ENCODE results near the gene GAK.

GAK gene

DNA sequence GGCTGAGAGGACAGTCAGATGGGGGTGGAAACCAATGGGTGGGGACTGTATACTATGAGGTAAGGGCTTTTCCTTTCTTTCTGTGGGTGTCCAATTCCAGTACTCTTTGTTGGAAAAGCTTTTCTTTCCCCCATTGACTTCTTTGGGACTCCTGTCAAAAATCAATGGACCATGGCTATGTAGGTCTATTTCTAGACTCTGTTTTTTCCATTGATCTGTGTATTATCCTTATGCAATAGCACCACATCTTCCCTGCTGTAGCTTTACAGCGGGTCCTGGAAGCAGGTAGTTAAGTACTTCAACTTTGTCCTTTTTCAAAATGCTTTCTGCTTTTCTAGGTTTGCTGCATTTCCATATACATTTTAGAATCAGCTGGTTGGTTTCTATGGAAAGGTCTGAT, 94.3 kb downstream of the GAK start:
- no peak overlapping the region for H3K27ac ChIP-seq
- TF ChIP-seq, protein P1, sequence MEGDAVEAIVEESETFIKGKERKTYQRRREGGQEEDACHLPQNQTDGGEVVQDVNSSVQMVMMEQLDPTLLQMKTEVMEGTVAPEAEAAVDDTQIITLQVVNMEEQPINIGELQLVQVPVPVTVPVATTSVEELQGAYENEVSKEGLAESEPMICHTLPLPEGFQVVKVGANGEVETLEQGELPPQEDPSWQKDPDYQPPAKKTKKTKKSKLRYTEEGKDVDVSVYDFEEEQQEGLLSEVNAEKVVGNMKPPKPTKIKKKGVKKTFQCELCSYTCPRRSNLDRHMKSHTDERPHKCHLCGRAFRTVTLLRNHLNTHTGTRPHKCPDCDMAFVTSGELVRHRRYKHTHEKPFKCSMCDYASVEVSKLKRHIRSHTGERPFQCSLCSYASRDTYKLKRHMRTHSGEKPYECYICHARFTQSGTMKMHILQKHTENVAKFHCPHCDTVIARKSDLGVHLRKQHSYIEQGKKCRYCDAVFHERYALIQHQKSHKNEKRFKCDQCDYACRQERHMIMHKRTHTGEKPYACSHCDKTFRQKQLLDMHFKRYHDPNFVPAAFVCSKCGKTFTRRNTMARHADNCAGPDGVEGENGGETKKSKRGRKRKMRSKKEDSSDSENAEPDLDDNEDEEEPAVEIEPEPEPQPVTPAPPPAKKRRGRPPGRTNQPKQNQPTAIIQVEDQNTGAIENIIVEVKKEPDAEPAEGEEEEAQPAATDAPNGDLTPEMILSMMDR (conservative IDR thresholded peaks at IDR 0.05; ENCODE audit: low read depth) = no peak
- no peak for DNase-seq (ENCODE audit: low spot score)
- ChIA-PET CTCF (interaction anchor here (0.6 kb wide), 1 partner anchor 443 kb away, joined by 4 read pairs; no protein-coding TSS in a partner anchor), POLR2A (ENCODE audit: low non-redundant PET) (no interaction called here)

DNA sequence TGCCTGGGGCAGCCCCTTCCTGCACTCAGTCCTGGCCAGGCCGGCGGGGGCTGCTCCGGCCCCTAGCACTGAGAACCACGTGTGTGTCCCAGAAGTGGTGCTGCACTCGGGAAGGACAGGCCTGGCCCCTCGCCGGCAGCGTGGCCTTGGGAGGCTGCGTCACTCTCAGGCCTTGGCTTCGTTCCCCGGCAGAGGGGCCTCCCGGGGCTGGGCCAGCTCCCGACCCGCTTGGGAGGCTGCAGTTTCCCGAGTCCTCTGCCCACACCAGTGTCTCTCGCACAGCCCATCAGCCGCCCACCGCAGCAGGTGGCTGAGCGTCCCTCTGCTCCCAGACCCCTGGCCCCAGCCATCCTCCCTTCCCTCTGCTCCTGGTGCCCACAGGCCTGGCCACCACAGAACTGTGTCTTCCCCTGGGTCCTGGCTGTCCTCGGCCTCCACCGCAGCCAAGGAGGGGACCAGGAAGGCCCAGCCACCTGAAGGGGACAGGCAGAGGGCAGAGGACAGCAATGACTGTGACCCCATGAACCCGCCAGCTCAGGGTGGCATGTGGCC, 95.3 kb downstream of the GAK start:
- ChIA-PET POLR2A (ENCODE audit: low non-redundant PET) (no interaction called here), CTCF (interaction anchor here (0.6 kb wide), 1 partner anchor 444 kb away, joined by 4 read pairs; no protein-coding TSS in a partner anchor)
- no peak for DNase-seq (ENCODE audit: low spot score)
- TF ChIP-seq, protein P1 (conservative IDR thresholded peaks at IDR 0.05; ENCODE audit: low read depth) = no peak
- no peak overlapping the region for H3K27ac ChIP-seq

DNA sequence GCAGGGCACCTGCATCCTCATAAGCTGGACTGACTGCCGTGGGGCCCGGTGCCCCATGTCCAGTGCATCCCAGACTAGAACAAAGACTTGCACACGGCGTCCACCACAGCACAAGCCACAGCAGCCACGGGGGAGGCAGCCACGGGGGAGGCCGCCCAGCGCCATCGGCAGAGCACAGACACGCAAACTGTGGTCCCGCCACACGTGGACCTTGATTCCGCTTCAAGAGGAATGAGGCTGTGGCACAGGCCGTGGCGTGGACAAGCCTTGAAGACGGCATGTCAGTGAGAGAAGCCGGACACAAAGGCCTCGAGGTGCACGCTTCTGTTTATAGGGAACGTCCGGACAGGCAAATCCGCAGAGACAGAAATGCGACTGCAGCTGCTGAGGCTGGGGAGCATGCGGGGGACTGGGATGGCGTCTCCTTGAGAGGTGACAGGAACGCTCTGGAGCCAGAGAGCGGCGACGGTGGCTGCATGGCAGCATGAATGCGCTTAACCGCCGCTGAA, 96.1 kb downstream of the GAK start:
- DNase-seq (ENCODE audit: low spot score) = no peak
- ChIA-PET POLR2A (ENCODE audit: low non-redundant PET) (no interaction called here), CTCF (no interaction called here)
- TF ChIP-seq, protein P1 (conservative IDR thresholded peaks at IDR 0.05; ENCODE audit: low read depth) = no peak
- no peak overlapping the region for H3K27ac ChIP-seq

DNA sequence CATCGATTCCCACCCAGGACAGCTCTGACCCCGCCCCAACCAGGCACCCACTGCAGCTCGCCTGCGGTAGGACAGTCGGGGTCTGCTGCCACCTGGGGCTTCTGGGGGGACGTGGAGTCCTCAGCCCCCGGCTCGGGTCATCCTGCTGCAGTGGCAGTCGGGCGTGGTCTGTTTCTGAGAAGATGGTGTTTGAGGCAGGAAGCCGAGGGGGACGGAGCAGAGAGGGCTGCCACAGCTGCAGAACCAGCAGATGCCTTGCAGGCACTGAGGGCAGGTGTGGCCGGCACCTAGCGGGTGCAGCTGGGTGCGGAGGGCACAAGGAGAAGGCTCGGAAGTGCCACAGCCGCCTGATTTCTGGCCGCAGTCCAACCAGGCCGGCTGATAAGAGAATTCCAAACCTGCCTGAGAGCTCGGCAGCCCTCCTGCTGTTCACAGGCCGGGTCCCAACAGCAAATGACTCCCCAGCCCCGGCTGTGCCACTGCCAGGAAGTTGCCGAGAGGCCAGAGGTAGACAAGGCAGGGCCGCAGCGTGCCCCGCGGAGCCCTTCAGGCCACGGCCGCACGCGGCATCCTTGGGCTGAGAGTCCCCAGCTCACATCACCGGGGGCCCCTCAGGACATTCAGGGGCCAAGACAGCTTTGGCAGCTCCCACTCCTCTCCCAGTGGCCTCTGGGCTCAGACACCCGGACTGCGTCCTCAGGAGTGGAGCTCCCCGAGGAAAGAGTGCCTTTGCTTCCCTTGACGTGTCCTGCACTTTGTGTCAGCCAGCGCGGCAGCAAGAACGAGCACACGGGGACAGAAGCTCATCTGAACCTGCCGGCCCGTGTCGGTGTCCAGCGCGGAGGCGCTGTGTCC, 96.7 kb downstream of the GAK start:
- no peak for DNase-seq (ENCODE audit: low spot score)
- ChIA-PET POLR2A (ENCODE audit: low non-redundant PET) (no interaction called here), CTCF (no interaction called here)
- TF ChIP-seq, protein P1 (conservative IDR thresholded peaks at IDR 0.05; ENCODE audit: low read depth) = no peak
- H3K27ac ChIP-seq = no peak overlapping the region

DNA sequence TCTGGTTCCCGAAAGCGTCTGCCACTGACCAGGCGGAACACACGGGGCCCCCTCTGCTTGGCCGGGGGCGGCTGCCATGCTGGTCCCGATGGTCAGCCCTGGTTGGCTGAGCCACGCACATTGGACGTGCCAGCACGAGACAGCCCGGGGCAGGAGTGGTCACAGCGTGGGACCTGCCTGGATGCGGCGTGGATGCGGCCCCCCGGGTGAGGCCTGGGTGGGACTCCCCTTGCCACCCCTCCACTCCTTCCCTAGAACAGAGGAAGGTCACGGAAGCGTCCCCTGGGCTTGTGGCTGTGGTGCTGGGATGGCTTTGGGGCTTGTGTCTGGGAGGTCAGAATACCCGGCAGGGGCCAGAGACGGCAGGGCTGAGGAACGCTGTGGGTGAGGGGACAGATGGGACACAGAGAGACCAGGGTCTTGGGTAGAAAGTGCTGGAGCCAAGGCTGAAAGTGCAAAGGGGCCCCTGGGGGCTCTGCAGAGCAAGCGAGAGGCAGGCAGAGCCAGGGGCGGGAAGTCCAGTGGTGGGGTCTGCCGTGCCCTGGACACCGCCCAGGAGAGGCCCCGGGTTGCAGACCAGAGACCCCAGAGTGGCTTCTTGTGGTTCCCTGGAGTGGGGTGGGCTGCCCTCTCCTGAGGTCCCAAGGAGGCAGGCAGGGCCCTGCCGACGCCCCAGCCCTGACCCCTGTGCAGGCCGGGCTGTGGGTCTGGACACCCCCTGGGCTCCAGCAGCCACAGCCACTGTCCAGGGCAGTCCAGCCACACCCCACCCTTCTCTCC, 97.6 kb downstream of the GAK start:
- ChIA-PET CTCF (no interaction called here), POLR2A (ENCODE audit: low non-redundant PET) (no interaction called here)
- H3K27ac ChIP-seq = no peak overlapping the region
- DNase-seq (ENCODE audit: low spot score) = no peak
- TF ChIP-seq, protein P1 (conservative IDR thresholded peaks at IDR 0.05; ENCODE audit: low read depth) = no peak

DNA sequence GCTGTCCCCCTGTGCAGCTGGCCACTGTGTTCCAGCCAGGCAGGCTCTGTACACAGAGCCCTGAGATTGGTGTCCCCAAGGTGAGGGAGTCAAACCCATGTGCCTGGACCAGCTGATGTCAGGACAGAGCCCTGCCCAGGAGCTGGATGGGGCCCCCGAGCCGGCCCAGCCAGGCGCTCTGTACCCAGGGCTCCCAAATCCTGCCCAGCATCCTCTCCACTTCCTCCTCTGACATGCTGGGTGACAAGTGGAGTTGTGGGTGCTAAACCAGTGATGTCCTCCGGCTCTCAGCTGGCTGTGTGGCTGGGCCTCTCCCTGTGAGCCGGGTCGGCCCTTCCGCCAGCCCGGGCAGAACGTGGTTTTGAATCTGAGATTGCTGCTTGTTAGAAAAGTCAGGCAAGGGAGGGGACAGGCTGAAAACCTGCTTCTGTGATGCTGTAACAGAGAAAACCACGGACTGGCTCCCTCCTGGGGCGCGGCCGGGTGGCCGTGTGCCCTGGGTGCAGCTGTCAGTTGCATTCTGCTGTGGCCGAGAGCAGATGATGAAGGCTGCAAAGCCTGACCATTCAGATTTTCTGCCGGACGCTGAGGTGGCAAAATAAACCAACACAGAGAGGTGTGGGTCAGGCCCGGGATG, 98.3 kb downstream of the GAK start:
- ChIA-PET CTCF (no interaction called here), POLR2A (ENCODE audit: low non-redundant PET) (no interaction called here)
- TF ChIP-seq, protein P1 (conservative IDR thresholded peaks at IDR 0.05; ENCODE audit: low read depth) = no peak
- DNase-seq (ENCODE audit: low spot score) = no peak
- no peak overlapping the region for H3K27ac ChIP-seq
